H1 (cell line): Measurements from ENCODE around the gene SCAMP5. TPM values are rescaled to one million over a fixed set of nuclear protein-coding genes. Genes with fewer than 3 reads are reported as not detected.

Experiments used
- CTCF ChIA-PET: fragments of 300-600 bp; sonication (Branson Sonifier 250); formaldehyde crosslinking; loops from one replicate; lab custom pipeline; 2021; ENCODE audit not compliant: partially characterized antibody; lab: Charles Lee
- POLR2A ChIA-PET: fragments of 300-600 bp; sonication (Branson Sonifier 250); formaldehyde crosslinking; loops from one replicate; lab custom pipeline; 2021; ENCODE audit warnings: inconsistent platforms; ENCODE audit not compliant: partially characterized antibody; lab: Charles Lee
- DNase-seq, 2 experiments: peaks; one replicate each; pipeline versions ENCODE4 v3.0.0 to v3.0.0-alpha.2; 2010 to 2022; ENCODE audit warnings: low spot score in 2 of 2, low read depth in 1 of 2, mixed read lengths in 1 of 2
- FAIRE-seq: peaks from 2 replicates; lab custom pipeline; 2011; peaks lifted over from hg19 to GRCh38; lab: Jason Lieb, UNC
- H2AFZ ChIP-seq: 2 replicates; pipeline ENCODE4 v1.8.1; 2012; ENCODE audit warnings: low read length, inconsistent platforms
- H2AK5ac ChIP-seq: 2 replicates; pipeline ENCODE4 v1.6.1; 2013; ENCODE audit warnings: low read depth, low read length
- H2BK120ac ChIP-seq: replicated peaks from 2 replicates; pipeline ENCODE3; 2013; ENCODE audit warnings: low read depth, low read length, inconsistent platforms
- H2BK12ac ChIP-seq: 2 replicates; pipeline ENCODE4 v1.6.1; 2013; ENCODE audit warnings: low read depth, low read length
- H2BK15ac ChIP-seq: 2 replicates; pipeline ENCODE4 v1.6.1; 2013; ENCODE audit warnings: low read length
- H2BK20ac ChIP-seq: 2 replicates; pipeline ENCODE4 v1.6.1; 2013; ENCODE audit warnings: low read length
- H2BK5ac ChIP-seq: 2 replicates; pipeline ENCODE4 v1.6.1; 2013; ENCODE audit warnings: low read depth, low read length
- H3K14ac ChIP-seq: 2 replicates; pipeline ENCODE4 v1.6.1; 2013; ENCODE audit warnings: inconsistent platforms; ENCODE audit not compliant: insufficient read length
- H3K18ac ChIP-seq: 2 replicates; pipeline ENCODE4 v1.6.1; 2013; ENCODE audit warnings: low read length; ENCODE audit errors: extremely low read depth
- H3K23ac ChIP-seq: 2 replicates; pipeline ENCODE4 v1.6.1; 2013; ENCODE audit warnings: inconsistent platforms; ENCODE audit not compliant: insufficient read length
- H3K23me2 ChIP-seq: 2 replicates; pipeline ENCODE4 v1.6.1; 2013; ENCODE audit warnings: low read depth, low read length
- H3K27ac ChIP-seq: 2 replicates; pipeline ENCODE4 v1.6.1; 2011; ENCODE audit warnings: low read depth, low read length, inconsistent platforms
- H3K27me3 ChIP-seq, 4 experiments: replicated peaks in 1 of 4; 1 replicate in 1 of 4; 2 replicates in 3 of 4; pipeline versions ENCODE4 v1.6.1 to v1.8.1; 2011 to 2013; ENCODE audit warnings: low read length in 3 of 4, mild to moderate bottlenecking in 3 of 4, inconsistent platforms in 2 of 4, mixed read lengths in 2 of 4, moderate library complexity in 1 of 4; ENCODE audit not compliant: control insufficient read depth in 3 of 4, insufficient read depth in 3 of 4; ENCODE audit errors: extremely low read depth in 1 of 4
- H3K36me3 ChIP-seq, 4 experiments: 2 replicates each; pipeline versions ENCODE4 v1.6.1 to v1.8.1; 2011 to 2013; ENCODE audit warnings: mild to moderate bottlenecking in 4 of 4, low read length in 3 of 4, moderate library complexity in 2 of 4, control low read depth in 1 of 4, inconsistent platforms in 1 of 4; ENCODE audit not compliant: insufficient read depth in 4 of 4, control insufficient read depth in 2 of 4
- H3K4ac ChIP-seq: replicated peaks from 2 replicates; pipeline ENCODE3; 2013; ENCODE audit warnings: low read length, low read depth, mixed read lengths, inconsistent platforms; ENCODE audit not compliant: insufficient read length
- H3K4me1 ChIP-seq, 4 experiments: replicated peaks in 1 of 4; 1 replicate in 1 of 4; 2 replicates in 3 of 4; pipeline versions ENCODE4 v1.6.1 to v1.8.1; 2011 to 2013; ENCODE audit warnings: low read length in 3 of 4, inconsistent platforms in 2 of 4, mixed read lengths in 1 of 4; ENCODE audit not compliant: insufficient read depth in 4 of 4, control insufficient read depth in 3 of 4
- H3K4me2 ChIP-seq, 2 experiments: 2 replicates each; pipeline versions ENCODE4 v1.6.1 to v1.8.1; 2011 to 2013; ENCODE audit warnings: low read depth in 2 of 2, low read length in 2 of 2, control low read depth in 1 of 2, inconsistent platforms in 1 of 2, mild to moderate bottlenecking in 1 of 2; ENCODE audit not compliant: insufficient read depth in 1 of 2
- H3K4me3 ChIP-seq, 4 experiments: fragments of 200-600, 300-600 bp in 1 of 4; sonication (generic), shearing (Covaris generic), sonication (Bioruptor Twin) in 1 of 4; 2 replicates each; pipeline versions ENCODE4 v1.5.1 to v1.8.1; 2011 to 2016; ENCODE audit warnings: low read length in 4 of 4, low read depth in 3 of 4, control low read depth in 2 of 4, inconsistent platforms in 2 of 4, mild to moderate bottlenecking in 2 of 4, mixed read lengths in 1 of 4, moderate library complexity in 1 of 4; ENCODE audit not compliant: insufficient read depth in 2 of 4; ENCODE audit errors: extremely low read depth in 1 of 4
- H3K56ac ChIP-seq: replicated peaks from 2 replicates; pipeline ENCODE3; 2013; ENCODE audit warnings: low read depth, mild to moderate bottlenecking, mixed read lengths, low read length, inconsistent platforms; ENCODE audit not compliant: insufficient read length
- H3K79me1 ChIP-seq: 2 replicates; pipeline ENCODE4 v1.6.1; 2013; ENCODE audit warnings: low read depth, low read length, control low read depth
- H3K79me2 ChIP-seq, 2 experiments: 2 replicates each; pipeline versions ENCODE4 v1.6.1 to v1.8.1; 2012 to 2013; ENCODE audit warnings: low read length in 2 of 2, mild to moderate bottlenecking in 2 of 2, inconsistent platforms in 1 of 2; ENCODE audit not compliant: insufficient read depth in 2 of 2, control insufficient read depth in 1 of 2
- H3K9ac ChIP-seq, 4 experiments: replicated peaks in 1 of 4; 1 replicate in 1 of 4; 2 replicates in 3 of 4; pipeline versions ENCODE4 v1.6.1 to v1.8.1; 2011 to 2013; ENCODE audit warnings: low read depth in 3 of 4, low read length in 3 of 4, control low read depth in 2 of 4, mild to moderate bottlenecking in 2 of 4, moderate library complexity in 2 of 4, inconsistent platforms in 1 of 4; ENCODE audit errors: extremely low read depth in 1 of 4
- H3K9me3 ChIP-seq, 2 experiments: 2 replicates each; pipeline versions ENCODE4 v1.6.1 to v1.8.1; 2012 to 2013; ENCODE audit warnings: mild to moderate bottlenecking in 2 of 2, moderate library complexity in 2 of 2, control low read depth in 1 of 2, inconsistent platforms in 1 of 2, low read depth in 1 of 2, low read length in 1 of 2, mixed read lengths in 1 of 2; ENCODE audit not compliant: insufficient read depth in 2 of 2
- H4K20me1 ChIP-seq, 2 experiments: replicated peaks in 1 of 2; 2 replicates each; pipeline versions ENCODE3 to v1.8.1; 2011 to 2013; ENCODE audit warnings: inconsistent platforms in 2 of 2, low read length in 2 of 2, mild to moderate bottlenecking in 1 of 2; ENCODE audit not compliant: insufficient read depth in 2 of 2, control insufficient read depth in 1 of 2
- H4K5ac ChIP-seq: 2 replicates; pipeline ENCODE4 v1.6.1; 2013; ENCODE audit warnings: low read length, low read depth, mixed read lengths, inconsistent platforms; ENCODE audit not compliant: insufficient read length
- H4K8ac ChIP-seq: 2 replicates; pipeline ENCODE4 v1.8.0; 2013; ENCODE audit warnings: mild to moderate bottlenecking, moderate library complexity, low read length, inconsistent platforms; ENCODE audit not compliant: insufficient read depth; ENCODE audit errors: extremely low read depth
- H4K91ac ChIP-seq: replicated peaks from 2 replicates; pipeline ENCODE3; 2013; ENCODE audit warnings: low read length, mixed read lengths, inconsistent platforms; ENCODE audit not compliant: insufficient read length
- BACH1 ChIP-seq: IDR thresholded peaks from 2 replicates; pipeline ENCODE4 v1.6.1; 2012; ENCODE audit warnings: low read length, improper control_type of control experiment
- CEBPB ChIP-seq: IDR thresholded peaks from 2 replicates; pipeline ENCODE4 v1.6.1; 2012; ENCODE audit warnings: low read depth, low read length
- CTCF ChIP-seq, 3 experiments: IDR thresholded peaks; 1 replicate in 2 of 3; 2 replicates in 1 of 3; pipeline versions ENCODE4 v1.5.1 to v1.6.1; 2011; ENCODE audit warnings: low read length in 3 of 3, mild to moderate bottlenecking in 3 of 3, inconsistent platforms in 2 of 3, low read depth in 1 of 3, moderate library complexity in 1 of 3; ENCODE audit not compliant: insufficient read depth in 1 of 3; ENCODE audit errors: control extremely low read depth in 1 of 3
- FOSL1 ChIP-seq: IDR thresholded peaks from 2 replicates; pipeline ENCODE4 v1.6.1; 2011; ENCODE audit warnings: mild to moderate bottlenecking, low read depth, low read length, moderate library complexity; ENCODE audit not compliant: insufficient read depth
- GTF2F1 ChIP-seq: IDR thresholded peaks from 2 replicates; pipeline ENCODE4 v1.6.1; 2012; ENCODE audit warnings: low read depth, low read length, improper control_type of control experiment, borderline replicate concordance
- MAFK ChIP-seq: IDR thresholded peaks from 2 replicates; pipeline ENCODE4 v1.6.1; 2012; ENCODE audit warnings: low read depth, mild to moderate bottlenecking, improper control_type of control experiment, low read length
- NANOG ChIP-seq: IDR thresholded peaks from 2 replicates; pipeline ENCODE4 v1.6.1; 2011; ENCODE audit warnings: low read length, low read depth, mild to moderate bottlenecking, inconsistent platforms; ENCODE audit not compliant: insufficient read depth, poor library complexity, severe bottlenecking
- RAD21 ChIP-seq, 2 experiments: IDR thresholded peaks in 1 of 2; conservative IDR thresholded peaks in 1 of 2; 2 replicates each; pipeline ENCODE4 v1.6.1; 2011; ENCODE audit warnings: low read depth in 2 of 2, low read length in 2 of 2, improper control_type of control experiment in 1 of 2, inconsistent platforms in 1 of 2, mild to moderate bottlenecking in 1 of 2, moderate library complexity in 1 of 2
- SIX5 ChIP-seq: IDR thresholded peaks from 2 replicates; pipeline ENCODE4 v1.6.1; 2011; ENCODE audit warnings: mild to moderate bottlenecking, low read depth, low read length
- SP2 ChIP-seq: IDR thresholded peaks from 2 replicates; pipeline ENCODE4 v1.6.1; 2012; ENCODE audit warnings: mild to moderate bottlenecking, low read length, inconsistent platforms
- TAF1 ChIP-seq: IDR thresholded peaks from 2 replicates; pipeline ENCODE4 v1.6.1; 2011; ENCODE audit warnings: mild to moderate bottlenecking, low read depth, low read length
- WGBS, 2 experiments: shearing (Covaris generic) in 1 of 2; methylation state at CpG; one replicate each; pipeline versions ENCODE4 v1.1.6 to v1.1.7; 2013 to 2015; ENCODE audit warnings: low lambda C conversion rate in 2 of 2, mixed read lengths in 2 of 2, inconsistent platforms in 1 of 2, low coverage in 1 of 2, missing lambda C conversion rate in 1 of 2; ENCODE audit not compliant: insufficient replicate concordance in 2 of 2, insufficient coverage in 1 of 2, insufficient read length in 1 of 2; ENCODE audit errors: extremely low coverage in 1 of 2, missing lambda C conversion rate in 1 of 2; 5-methylcytosine and 5-hydroxymethylcytosine counted together
- polyA plus RNA-seq, 7 experiments: library from polyadenylated mRNA; depleted of rRNA in 3 of 7; stranded (reverse) in 5 of 7; unstranded in 2 of 7; fragments of >200 nt in 5 of 7; fragments of 200-250 nt in 2 of 7; gene quantifications; 1 replicate in 5 of 7; 2 replicates in 1 of 7; 4 replicates in 1 of 7; pipeline versions ENCODE4 v1.2.1 to v1.2.3, GENCODE V29; 2011 to 2013; ENCODE audit warnings: missing spikeins in 2 of 7, mixed read lengths in 2 of 7
- total RNA-seq: library from RNA; stranded (reverse); fragmentation: NEBNext Ultra II Directional; extraction: Animal tissue kit (Norgen Biotek cat#: 25700); gene quantifications from 2 replicates; pipeline ENCODE4 v1.2.1, GENCODE V29; 2021

SCAMP5 gene
- total and polyA plus RNA-seq, 2 of the 8 experiments (the other 6 are each of a cell fraction or from before 2014, with no cell fraction given): 55.4 to 94.7 TPM

- CTCF ChIA-PET: interaction anchor here (1.0 to 2.2 kb wide), 4 partner anchors 32 to 311 kb away, joined by 3 to 6 read pairs (median 3); no protein-coding TSS in a partner anchor
- no peak for TF ChIP-seq CEBPB
- TF ChIP-seq SIX5: no peak
- TF ChIP-seq RAD21 (IDR thresholded peaks at IDR 0.05 in 1 of 2, conservative IDR thresholded peaks at IDR 0.05 in 1 of 2; ENCODE audit: low read depth in 2 of 2, low read length in 2 of 2): no peak
- TF ChIP-seq CTCF (IDR thresholded peaks at IDR 0.05; ENCODE audit: control extremely low read depth in 1 of 3, insufficient read depth in 1 of 3, low read depth in 1 of 3, low read length in 3 of 3): no peak
- TF ChIP-seq NANOG: no peak
- TF ChIP-seq FOSL1: no peak
- TF ChIP-seq SP2: no peak
- TF ChIP-seq GTF2F1: no peak
- TF ChIP-seq TAF1: no peak
- TF ChIP-seq MAFK: no peak
- TF ChIP-seq BACH1: no peak
These were observed 1.8 kb downstream of the SCAMP5 start for GRCh38 chr15:74997141-74997540.

More at GRCh38 chr15:74997141-74997540, 1.8 kb downstream of the SCAMP5 start:
- H3K27me3 ChIP-seq: peaks cover 0 to 3% (median 0%) of the 10 kb centered on the region in 4 experiments; a peak in 3 of 7 replicates
- peaks cover 0 to 7% (median 4%) of the 10 kb centered on the region in 4 experiments; a peak in 6 of 7 replicates for H3K4me1 ChIP-seq
- H4K8ac ChIP-seq: no peak overlapping the region
- no peak overlapping the region for H2BK120ac ChIP-seq
- H3K18ac ChIP-seq: no peak overlapping the region
- no peak for DNase-seq
- H2AK5ac ChIP-seq: no peak overlapping the region
- H3K23me2 ChIP-seq: peaks cover 9% of the 10 kb centered on the region
- no peak overlapping the region for H3K4ac ChIP-seq
- H4K5ac ChIP-seq: no peak overlapping the region
- H2BK12ac ChIP-seq: no peak overlapping the region
- H2BK5ac ChIP-seq: no peak overlapping the region
- 85% methylated on average over 4 of the region's 4 CpGs; no CpG with 5 or more reads in 1 of the 2 experiments for whole genome bisulfite sequencing, 2 experiments
- no peak overlapping the region for H3K27ac ChIP-seq
- peaks cover 0 to 7% of the 10 kb centered on the region in 2 experiments for H4K20me1 ChIP-seq
- H2BK15ac ChIP-seq: no peak overlapping the region
- no peaks in the 10 kb centered on the region for H3K9me3 ChIP-seq
- POLR2A ChIA-PET: no interaction called here
- no peak for FAIRE-seq
- no peak overlapping the region for H3K23ac ChIP-seq
- no peaks in the 10 kb centered on the region; the same call in 1 of the 2 replicates for H3K79me1 ChIP-seq
- peak overlapping the region in 1 of 2 experiments; percentile 99; a peak in 1 of 4 replicates for H3K4me2 ChIP-seq
- H3K4me3 ChIP-seq: no peak overlapping the region
- no peaks in the 10 kb centered on the region for H3K36me3 ChIP-seq
- no peak overlapping the region for H3K9ac ChIP-seq
- no peak overlapping the region for H2BK20ac ChIP-seq
- H4K91ac ChIP-seq: no peak overlapping the region
- peaks cover 0 to 9% of the 10 kb centered on the region in 2 experiments; a peak in 1 of 4 replicates for H3K79me2 ChIP-seq
- no peak overlapping the region for H3K56ac ChIP-seq
- H2AFZ ChIP-seq: no peak overlapping the region
- H3K14ac ChIP-seq: no peak overlapping the region
